HepG2 (cell line): ENCODE results near the gene GABRR3. TPM values are rescaled to one million over a fixed set of nuclear protein-coding genes. Genes with fewer than 3 reads are reported as not detected.

Experiments used
- ATAC-seq: fragments of 200-7000 bp; cut with Tn5 transposase; 3 replicates; pipeline ENCODE4 v1.9.1; 2020; ENCODE audit warnings: mild to moderate bottlenecking, moderate library complexity
- BruUV-seq: library from RNA; stranded (reverse); fragments of 400-500 nt; replicated peaks from 2 replicates; lab custom pipeline; 2021; lab: Mats Ljungman, UMichigan
- CTCF ChIA-PET: fragments of 300-600 bp; formaldehyde crosslinking; extraction: SDS; loops from one replicate; lab custom pipeline; 2021; ENCODE audit warnings: low total read pairs, inconsistent platforms, low intra/inter-chr PET ratio; lab: Yijun Ruan, JAX
- POLR2A ChIA-PET: fragments of 350-600 bp; sonication (Branson Sonifier 250); formaldehyde crosslinking; loops from one replicate; lab custom pipeline; 2020; ENCODE audit warnings: antibody characterized with exemption, inconsistent platforms; lab: Yijun Ruan, JAX
- DNase-seq: peaks from one replicate; pipeline ENCODE4 v3.0.0-alpha.2; 2015; ENCODE audit warnings: low spot score
- FAIRE-seq: peaks from 3 replicates; lab custom pipeline; 2011; peaks lifted over from hg19 to GRCh38; lab: Jason Lieb, UNC
- H2AFZ ChIP-seq: one replicate; pipeline ENCODE4 v1.6.1; 2011; ENCODE audit warnings: low read length, inconsistent platforms
- H3K27ac ChIP-seq: fragments of 300-600 bp; 3 replicates; pipeline ENCODE4 v1.8.0; 2011; ENCODE audit warnings: mixed run types, mild to moderate bottlenecking, mixed read lengths, low read length, inconsistent platforms; ENCODE audit not compliant: insufficient read depth; ENCODE audit errors: extremely low read length
- H3K27me3 ChIP-seq, 2 experiments: fragments of 200-600 bp in 1 of 2; 2 replicates in 1 of 2; 3 replicates in 1 of 2; pipeline versions ENCODE4 v1.6.0 to v1.8.0; 2011; ENCODE audit warnings: low read length in 2 of 2, mild to moderate bottlenecking in 2 of 2, moderate library complexity in 2 of 2, inconsistent platforms in 1 of 2; ENCODE audit not compliant: insufficient read depth in 2 of 2, control insufficient read depth in 1 of 2
- H3K36me3 ChIP-seq, 2 experiments: fragments of 200-600 bp in 1 of 2; replicated peaks in 1 of 2; 2 replicates in 1 of 2; 3 replicates in 1 of 2; pipeline versions ENCODE4 v1.5.1 to v1.8.0; 2011; ENCODE audit warnings: low read length in 2 of 2, inconsistent platforms in 1 of 2; ENCODE audit not compliant: insufficient read depth in 2 of 2, control insufficient read depth in 1 of 2
- H3K4me1 ChIP-seq: 2 replicates; pipeline ENCODE4 v1.5.1; 2012; ENCODE audit warnings: low read length, inconsistent platforms; ENCODE audit not compliant: insufficient read depth
- H3K4me2 ChIP-seq: 2 replicates; pipeline ENCODE4 v1.6.0; 2011; ENCODE audit warnings: low read depth, low read length, inconsistent platforms
- H3K4me3 ChIP-seq, 3 experiments: fragments of 200-600 bp in 1 of 3; sonication (generic), shearing (Covaris generic) in 1 of 3; replicated peaks in 1 of 3; 2 replicates each; pipeline ENCODE4 v1.5.1; 2011 to 2016; ENCODE audit warnings: low read length in 3 of 3, inconsistent platforms in 2 of 3, low read depth in 2 of 3, mild to moderate bottlenecking in 2 of 3, control low read depth in 1 of 3, mixed read lengths in 1 of 3; ENCODE audit not compliant: insufficient read depth in 1 of 3
- H3K79me2 ChIP-seq: one replicate; pipeline ENCODE4 v1.6.1; 2011; ENCODE audit warnings: low read length, inconsistent platforms; ENCODE audit not compliant: insufficient read depth
- H3K9ac ChIP-seq: 2 replicates; pipeline ENCODE4 v1.6.0; 2011; ENCODE audit warnings: mild to moderate bottlenecking, low read depth, low read length, inconsistent platforms; ENCODE audit not compliant: insufficient read depth
- H3K9me3 ChIP-seq: 2 replicates; pipeline ENCODE4 v1.5.1; 2012; ENCODE audit warnings: mild to moderate bottlenecking, low read length
- H4K20me1 ChIP-seq: 2 replicates; pipeline ENCODE4 v1.6.0; 2011; ENCODE audit warnings: inconsistent platforms, mild to moderate bottlenecking, low read length, moderate library complexity; ENCODE audit not compliant: insufficient read depth
- DBP ChIP-seq: sonication (generic); formaldehyde crosslinking; IDR thresholded peaks from 2 replicates; pipeline ENCODE4 v1.4.0; 2020; ENCODE audit warnings: missing genetic modification reagents; ENCODE audit errors: not compliant biosample characterization
- FOSL1 ChIP-seq: sonication (generic); formaldehyde crosslinking; IDR thresholded peaks from 2 replicates; pipeline ENCODE4 v1.9.0; 2021; ENCODE audit warnings: missing genetic modification reagents, borderline replicate concordance
- FOXM1 ChIP-seq: sonication (generic); formaldehyde crosslinking; IDR thresholded peaks from 2 replicates; pipeline ENCODE4 v1.5.0; 2020; ENCODE audit warnings: missing genetic modification reagents
- FOXO4 ChIP-seq: sonication (generic); formaldehyde crosslinking; conservative IDR thresholded peaks from 2 replicates; pipeline ENCODE4 v1.8.1; 2023; ENCODE audit warnings: missing genetic modification reagents
- HMG20A ChIP-seq: IDR thresholded peaks from 2 replicates; pipeline ENCODE4 v1.6.1; 2016; ENCODE audit warnings: borderline replicate concordance
- NFYB ChIP-seq: sonication (generic); formaldehyde crosslinking; IDR thresholded peaks from 2 replicates; pipeline ENCODE4 v1.4.0; 2020; ENCODE audit warnings: missing genetic modification reagents
- NR2F2 ChIP-seq: IDR thresholded peaks from 2 replicates; pipeline ENCODE4 v1.6.1; 2012; ENCODE audit warnings: low read depth, inconsistent platforms, borderline replicate concordance
- RERE ChIP-seq: IDR thresholded peaks from 2 replicates; pipeline ENCODE4 v1.6.1; 2016; ENCODE audit warnings: low read depth, missing genetic modification reagents, missing compliant biosample characterization
- RXRA ChIP-seq: sonication (generic); formaldehyde crosslinking; IDR thresholded peaks from 2 replicates; pipeline ENCODE4 v1.5.1; 2020; ENCODE audit warnings: missing genetic modification reagents
- TFDP1 ChIP-seq: IDR thresholded peaks from 2 replicates; pipeline ENCODE4 v1.6.1; 2016; ENCODE audit warnings: missing compliant biosample characterization, missing genetic modification reagents, borderline replicate concordance
- ZBTB38 ChIP-seq: sonication (generic); formaldehyde crosslinking; IDR thresholded peaks from 2 replicates; pipeline ENCODE4 v1.5.1; 2020; ENCODE audit warnings: mild to moderate bottlenecking, missing genetic modification reagents
- ZNF546 ChIP-seq: sonication (generic); formaldehyde crosslinking; conservative IDR thresholded peaks from 2 replicates; pipeline ENCODE4 v1.8.1; 2023; ENCODE audit warnings: mild to moderate bottlenecking, missing genetic modification reagents
- ZNF574 ChIP-seq: sonication (generic); formaldehyde crosslinking; IDR thresholded peaks from 2 replicates; pipeline ENCODE4 v1.4.0; 2020; ENCODE audit warnings: missing genetic modification reagents
- WGBS: methylation state at CpG from one replicate; pipeline ENCODE4 v1.1.6; 2017; ENCODE audit warnings: low lambda C conversion rate; 5-methylcytosine and 5-hydroxymethylcytosine counted together
- in situ Hi-C: cut with HindIII; loops from 2 replicates; pipeline ENCODE4 v1.10.0; 2017; ENCODE audit warnings: low pct_unique_long_range_greater_than_20kb; ENCODE audit not compliant: extremely low pct_ligation_motif_present
- intact Hi-C: fragments of 100-400 bp; cut with micrococcal nuclease; formaldehyde crosslinking; loops from one replicate; pipeline ENCODE4 v1.10.0; 2022; ENCODE audit not compliant: unreplicated experiment
- polyA plus RNA-seq, 8 experiments: library from polyadenylated mRNA; depleted of rRNA in 3 of 8; stranded (reverse) in 7 of 8; unstranded in 1 of 8; fragments of >200 nt; fragmentation: Illumina TruSeq in 4 of 8; extraction: Trizol in 4 of 8; gene quantifications; 2 replicates each; pipeline versions ENCODE4 v1.2.1 to v1.2.3, GENCODE V29; 2011 to 2016; ENCODE audit warnings: low read depth in 4 of 8, missing spikeins in 1 of 8, mixed read lengths in 1 of 8; ENCODE audit not compliant: insufficient read depth in 1 of 8
- total RNA-seq, 5 experiments: library from RNA; depleted of rRNA; stranded (reverse); fragments of >200 nt; fragmentation: Illumina TruSeq; extraction: Trizol; gene quantifications; 2 replicates each; pipeline ENCODE4 v1.2.3, GENCODE V29; 2016; ENCODE audit warnings: low read depth in 1 of 5

The GABRR3 gene
- total and polyA plus RNA-seq, 2 of the 13 experiments (the other 11 are each of a cell fraction or from before 2014, with no cell fraction given) = 0.42 to 0.83 TPM

- BruUV-seq = no TSS peak
- Histone ChIP-seq H3K27ac (no peak overlapping the region), H3K9me3 (no peaks in the 10 kb centered on the region), H3K4me1 (peaks cover 35% of the 10 kb centered on the region), H3K27me3 (no peaks in the 10 kb centered on the region), H4K20me1 (no peaks in the 10 kb centered on the region), H3K36me3 (no peaks in the 10 kb centered on the region), H2AFZ (no peak overlapping the region), H3K9ac (no peak overlapping the region), H3K4me3 (no peak overlapping the region), H3K4me2 (no peak overlapping the region), H3K79me2 (no peaks in the 10 kb centered on the region)
- FAIRE-seq (no peak), ATAC-seq (no peak), DNase-seq (no peak)
- ChIA-PET CTCF (no interaction called here), POLR2A (no interaction called here)
- TF ChIP-seq FOSL1 (CRISPR knock-in tag) (no peak), ZNF574 (CRISPR knock-in tag) (no peak), NR2F2 (no peak), HMG20A (CRISPR knock-in tag) (no peak), NFYB (CRISPR knock-in tag) (no peak), FOXM1 (no peak), RERE (CRISPR knock-in tag) (no peak), FOXO4 (CRISPR knock-in tag) (no peak), RXRA (CRISPR knock-in tag) (no peak), ZNF546 (CRISPR knock-in tag) (no peak), TFDP1 (CRISPR knock-in tag) (no peak), ZBTB38 (no peak), DBP (CRISPR knock-in tag) (no peak)
- intact Hi-C loops = no loop called here
- 81% methylated on average over 2 of the region's 2 CpGs for WGBS
- in situ Hi-C loops = no loop called here
These were observed 29.7 kb downstream of the GABRR3 start for GRCh38 chr3:98005438-98005837.
